CD8-positive, alpha-beta memory T cell (primary cell): ENCODE data around the gene ST8SIA6. TPM values are rescaled to one million over a fixed set of nuclear protein-coding genes. Genes with fewer than 3 reads are reported as not detected.

ENCODE experiments used
- CTCF ChIA-PET: fragments of 350-600 bp; sonication (Branson Sonifier 250); formaldehyde crosslinking; loops from one replicate; lab custom pipeline; 2021; ENCODE audit warnings: antibody characterized with exemption; lab: Charles Lee
- POLR2A ChIA-PET: fragments of 350-600 bp; sonication (Branson Sonifier 250); formaldehyde crosslinking; loops from one replicate; lab custom pipeline; 2021; ENCODE audit warnings: antibody characterized with exemption; lab: Charles Lee
- DNase-seq, 5 donors: peaks; one replicate each; pipeline versions ENCODE4 v3.0.0 to v3.0.0-alpha.2; 2020 to 2022; ENCODE audit warnings: mixed read lengths in 1 of 5
- H3K27ac ChIP-seq: one replicate; pipeline ENCODE4 v1.7.0; 2013; ENCODE audit warnings: low read depth, mild to moderate bottlenecking, low read length, moderate library complexity
- H3K27me3 ChIP-seq: 2 replicates; pipeline ENCODE4 v1.7.0; 2013; ENCODE audit warnings: low read length, mild to moderate bottlenecking; ENCODE audit not compliant: insufficient read depth, poor library complexity, severe bottlenecking
- H3K36me3 ChIP-seq: 2 replicates; pipeline ENCODE4 v1.7.0; 2013; ENCODE audit warnings: mild to moderate bottlenecking, low read length, moderate library complexity; ENCODE audit not compliant: insufficient read depth
- H3K4me1 ChIP-seq: 2 replicates; pipeline ENCODE4 v1.7.0; 2013; ENCODE audit warnings: mild to moderate bottlenecking, low read length, moderate library complexity; ENCODE audit not compliant: insufficient read depth
- H3K4me3 ChIP-seq: 2 replicates; pipeline ENCODE4 v1.7.0; 2013; ENCODE audit warnings: mild to moderate bottlenecking, low read length
- H3K9me3 ChIP-seq: 2 replicates; pipeline ENCODE4 v1.7.0; 2013; ENCODE audit warnings: mild to moderate bottlenecking, low read length
- H3K27ac Mint-ChIP-seq, 8 donors: one replicate each; pipeline ENCODE4 v1.8.0; 2020 to 2021; ENCODE audit warnings: mixed read lengths in 8 of 8, mild to moderate bottlenecking in 6 of 8, inconsistent platforms in 3 of 8, moderate library complexity in 3 of 8
- H3K27me3 Mint-ChIP-seq, 2 donors: one replicate each; pipeline ENCODE4 v1.8.0; 2020 to 2021; ENCODE audit warnings: mixed read lengths in 2 of 2, mild to moderate bottlenecking in 1 of 2, moderate library complexity in 1 of 2
- H3K36me3 Mint-ChIP-seq, 3 donors: one replicate each; pipeline ENCODE4 v1.8.0; 2020 to 2021; ENCODE audit warnings: mixed read lengths in 3 of 3, inconsistent platforms in 1 of 3, mild to moderate bottlenecking in 1 of 3
- H3K4me1 Mint-ChIP-seq, 3 donors: one replicate each; pipeline ENCODE4 v1.8.0; 2020 to 2021; ENCODE audit warnings: mixed read lengths in 3 of 3, inconsistent platforms in 1 of 3, mild to moderate bottlenecking in 1 of 3
- H3K4me3 Mint-ChIP-seq, 7 donors: one replicate each; pipeline ENCODE4 v1.8.0; 2020 to 2021; ENCODE audit warnings: mixed read lengths in 7 of 7, mild to moderate bottlenecking in 6 of 7, moderate library complexity in 4 of 7, inconsistent platforms in 2 of 7
- H3K9me3 Mint-ChIP-seq, 5 donors: one replicate each; pipeline ENCODE4 v1.8.0; 2020 to 2022; ENCODE audit warnings: mixed read lengths in 5 of 5, mild to moderate bottlenecking in 3 of 5, moderate library complexity in 2 of 5, inconsistent platforms in 1 of 5
- polyA plus RNA-seq: library from polyadenylated mRNA; unstranded; fragments of 300-500 nt; fragmentation: Illumina TruSeq; gene quantifications from one replicate; pipeline ENCODE4 v1.2.3, GENCODE V29; 2021
- total RNA-seq, 2 experiments: library from RNA; stranded (reverse); gene quantifications; one replicate each; pipeline ENCODE4 v1.2.3, GENCODE V29; 2021

The ST8SIA6 gene
- total and polyA plus RNA-seq, 3 experiments from 2014 or later, result 1.9 TPM; not detected in 2

- H3K9me3 Mint-ChIP-seq, result no peaks in the 10 kb centered on the region
- DNase-seq, result peak in 3 of 5 donors; percentile 22 to 59 (median 57)
- H3K4me1 Mint-ChIP-seq, result peaks cover 66 to 77% (median 74%) of the 10 kb centered on the region in 3 donors
- peaks cover 82% of the 10 kb centered on the region for H3K4me1 ChIP-seq
- POLR2A ChIA-PET, result no interaction called here
- H3K27ac ChIP-seq, result peak overlapping the region; percentile 51
- no peaks in the 10 kb centered on the region for H3K36me3 ChIP-seq
- H3K27me3 ChIP-seq, result no peaks in the 10 kb centered on the region
- H3K27me3 Mint-ChIP-seq, result peaks cover 0 to 6% of the 10 kb centered on the region in 2 donors
- peak overlapping the region in 7 of 8 donors; percentile 78 to 93 (median 83) for H3K27ac Mint-ChIP-seq
- H3K4me3 ChIP-seq, result peak overlapping the region; percentile 9
- H3K9me3 ChIP-seq, result no peaks in the 10 kb centered on the region
- CTCF ChIA-PET, result interaction anchor here (8.8 kb wide), 1 partner anchor 16 kb away, joined by 115 read pairs; no protein-coding TSS in a partner anchor
- peak overlapping the region in 6 of 7 donors; percentile 48 to 80 (median 58) for H3K4me3 Mint-ChIP-seq
- no peaks in the 10 kb centered on the region for H3K36me3 Mint-ChIP-seq
Measured at GRCh38 chr10:17425584-17426262, 28.7 kb downstream of the ST8SIA6 start.

GRCh38 chr10:17423632-17424186 is 30.7 kb downstream of the ST8SIA6 start:
- DNase-seq, result no peak
- H3K4me1 Mint-ChIP-seq, result peaks cover 46 to 56% (median 54%) of the 10 kb centered on the region in 3 donors
- no peaks in the 10 kb centered on the region for H3K36me3 Mint-ChIP-seq
- H3K4me3 Mint-ChIP-seq, result no peak overlapping the region
- peaks cover 66% of the 10 kb centered on the region for H3K4me1 ChIP-seq
- H3K36me3 ChIP-seq, result no peaks in the 10 kb centered on the region
- H3K27ac ChIP-seq, result no peak overlapping the region
- H3K4me3 ChIP-seq, result no peak overlapping the region
- CTCF ChIA-PET, result interaction anchor here (0.7 to 2.4 kb wide), 2 partner anchors 15 to 165 kb away, joined by 3 to 11 read pairs; no protein-coding TSS in a partner anchor
- POLR2A ChIA-PET, result no interaction called here
- H3K9me3 ChIP-seq, result no peaks in the 10 kb centered on the region
- H3K27me3 ChIP-seq, result no peaks in the 10 kb centered on the region
- peak overlapping the region in 5 of 8 donors; percentile 14 to 81 (median 51) for H3K27ac Mint-ChIP-seq
- no peaks in the 10 kb centered on the region for H3K9me3 Mint-ChIP-seq
- no peaks in the 10 kb centered on the region for H3K27me3 Mint-ChIP-seq

GRCh38 chr10:17422931-17423330 is 31.5 kb downstream of the ST8SIA6 start:
- no peaks in the 10 kb centered on the region for H3K27me3 Mint-ChIP-seq
- H3K27ac ChIP-seq, result no peak overlapping the region
- POLR2A ChIA-PET, result interaction anchor here (0.6 kb wide), 1 partner anchor 24 kb away, joined by 5 read pairs; no protein-coding TSS in a partner anchor
- no peak overlapping the region for H3K4me3 Mint-ChIP-seq
- CTCF ChIA-PET, result interaction anchor here (2.4 kb wide), 1 partner anchor 14 kb away, joined by 11 read pairs; no protein-coding TSS in a partner anchor
- no peaks in the 10 kb centered on the region for H3K27me3 ChIP-seq
- H3K9me3 Mint-ChIP-seq, result no peaks in the 10 kb centered on the region
- H3K4me1 ChIP-seq, result peaks cover 58% of the 10 kb centered on the region
- no peak for DNase-seq
- no peaks in the 10 kb centered on the region for H3K36me3 Mint-ChIP-seq
- H3K4me1 Mint-ChIP-seq, result peaks cover 38 to 49% (median 46%) of the 10 kb centered on the region in 3 donors
- peak overlapping the region in 1 of 8 donors; percentile 55 for H3K27ac Mint-ChIP-seq
- H3K36me3 ChIP-seq, result no peaks in the 10 kb centered on the region
- no peaks in the 10 kb centered on the region for H3K9me3 ChIP-seq
- H3K4me3 ChIP-seq, result no peak overlapping the region

GRCh38 chr10:17418249-17418648 is 36.1 kb downstream of the ST8SIA6 start:
- Mint-ChIP-seq H3K4me3 (no peak overlapping the region), H3K27ac (no peak overlapping the region), H3K9me3 (no peaks in the 10 kb centered on the region), H3K27me3 (peaks cover 4 to 7% of the 10 kb centered on the region in 2 donors), H3K4me1 (peaks cover 3 to 5% (median 3%) of the 10 kb centered on the region in 3 donors), H3K36me3 (peaks cover 0 to 10% (median 0%) of the 10 kb centered on the region in 3 donors)
- DNase-seq, result no peak
- no peaks in the 10 kb centered on the region for H3K36me3 ChIP-seq
- no peaks in the 10 kb centered on the region for H3K27me3 ChIP-seq
- H3K4me3 ChIP-seq, result no peak overlapping the region
- no peak overlapping the region for H3K27ac ChIP-seq
- CTCF ChIA-PET, result interaction anchor here (3.6 to 4.8 kb wide), 2 partner anchors 9 to 11 kb away, joined by 15 to 21 read pairs; no protein-coding TSS in a partner anchor
- H3K9me3 ChIP-seq, result no peaks in the 10 kb centered on the region
- POLR2A ChIA-PET, result no interaction called here
- H3K4me1 ChIP-seq, result peaks cover 19% of the 10 kb centered on the region

GRCh38 chr10:17416442-17417211 is 37.8 kb downstream of the ST8SIA6 start:
- no peak overlapping the region for H3K27ac ChIP-seq
- no peaks in the 10 kb centered on the region for H3K9me3 ChIP-seq
- Mint-ChIP-seq H3K4me3 (no peak overlapping the region), H3K4me1 (peaks cover 0 to 3% (median 0%) of the 10 kb centered on the region in 3 donors), H3K36me3 (peaks cover 0 to 10% (median 0%) of the 10 kb centered on the region in 3 donors), H3K27ac (peak overlapping the region in 2 of 8 donors; percentile 10 to 23), H3K9me3 (no peaks in the 10 kb centered on the region), H3K27me3 (peaks cover 4 to 7% of the 10 kb centered on the region in 2 donors)
- H3K4me1 ChIP-seq, result peaks cover 9% of the 10 kb centered on the region
- no peak for DNase-seq
- CTCF ChIA-PET, result interaction anchor here (3.6 kb wide), 1 partner anchor 12 kb away, joined by 15 read pairs; no protein-coding TSS in a partner anchor
- no peaks in the 10 kb centered on the region for H3K27me3 ChIP-seq
- H3K36me3 ChIP-seq, result no peaks in the 10 kb centered on the region
- H3K4me3 ChIP-seq, result no peak overlapping the region
- POLR2A ChIA-PET, result interaction anchor here (0.6 kb wide), 1 partner anchor 396 kb away, joined by 3 read pairs; no protein-coding TSS in a partner anchor

GRCh38 chr10:17415046-17415658 is 39.2 kb downstream of the ST8SIA6 start:
- H3K27ac ChIP-seq, result no peak overlapping the region
- Mint-ChIP-seq H3K36me3 (peaks cover 0 to 10% (median 0%) of the 10 kb centered on the region in 3 donors), H3K27me3 (peaks cover 4 to 7% of the 10 kb centered on the region in 2 donors), H3K4me1 (peaks cover under 1 to 4% (median 3%) of the 10 kb centered on the region in 3 donors), H3K27ac (no peak overlapping the region), H3K9me3 (no peaks in the 10 kb centered on the region), H3K4me3 (no peak overlapping the region)
- ChIA-PET POLR2A (interaction anchor here (0.6 kb wide), 2 partner anchors 51 to 202 kb away, joined by 3 to 4 read pairs; partner anchors contain the start of gene HACD1), CTCF (no interaction called here)
- no peaks in the 10 kb centered on the region for H3K36me3 ChIP-seq
- no peaks in the 10 kb centered on the region for H3K27me3 ChIP-seq
- no peak for DNase-seq
- H3K9me3 ChIP-seq, result no peaks in the 10 kb centered on the region
- peaks cover 3% of the 10 kb centered on the region for H3K4me1 ChIP-seq
- H3K4me3 ChIP-seq, result no peak overlapping the region

GRCh38 chr10:17414484-17414883 is 39.9 kb downstream of the ST8SIA6 start:
- POLR2A ChIA-PET, result no interaction called here
- H3K27me3 Mint-ChIP-seq, result peaks cover 4 to 7% of the 10 kb centered on the region in 2 donors
- no peaks in the 10 kb centered on the region for H3K9me3 Mint-ChIP-seq
- Histone ChIP-seq H3K9me3 (no peaks in the 10 kb centered on the region), H3K27ac (no peak overlapping the region), H3K4me3 (no peak overlapping the region), H3K36me3 (no peaks in the 10 kb centered on the region), H3K4me1 (peaks cover 10% of the 10 kb centered on the region), H3K27me3 (no peaks in the 10 kb centered on the region)
- H3K27ac Mint-ChIP-seq, result peak overlapping the region in 1 of 8 donors; percentile 69
- CTCF ChIA-PET, result no interaction called here
- H3K4me1 Mint-ChIP-seq, result peaks cover 5 to 10% (median 6%) of the 10 kb centered on the region in 3 donors
- DNase-seq, result no peak
- peaks cover 0 to 10% (median 0%) of the 10 kb centered on the region in 3 donors for H3K36me3 Mint-ChIP-seq
- no peak overlapping the region for H3K4me3 Mint-ChIP-seq
